GM12878 (cell line): ENCODE data around the gene SENP8. TPM values are rescaled to one million over a fixed set of nuclear protein-coding genes. Genes with fewer than 3 reads are reported as not detected.

Source experiments
- ATAC-seq: fragments of 200-7000 bp; cut with Tn5 transposase; 3 replicates; pipeline ENCODE4 v1.9.1; 2020; ENCODE audit warnings: mild to moderate bottlenecking, moderate library complexity
- BruUV-seq: library from RNA; stranded (reverse); fragments of 400-500 nt; replicated peaks from 2 replicates; lab custom pipeline; 2021; lab: Mats Ljungman, UMichigan
- CTCF ChIA-PET: fragments of 300-600 bp; sonication (Branson Sonifier 250); formaldehyde crosslinking; extraction: SDS; loops from one replicate; lab custom pipeline; 2021; ENCODE audit warnings: inconsistent platforms; lab: Yijun Ruan, JAX
- POLR2A ChIA-PET: fragments of 350-600 bp; formaldehyde crosslinking; extraction: SDS; loops from one replicate; lab custom pipeline; 2021; ENCODE audit warnings: inconsistent platforms; lab: Charles Lee
- RAD21 ChIA-PET: fragments of 300-600 bp; sonication (Branson Sonifier 250); formaldehyde crosslinking; loops from one replicate; lab custom pipeline; 2023; ENCODE audit warnings: antibody characterized with exemption; ENCODE audit not compliant: unreplicated experiment; lab: Charles Lee
- SMC1A ChIA-PET: fragments of 300-600 bp; sonication (Branson Sonifier 250); formaldehyde crosslinking; loops from one replicate; lab custom pipeline; 2023; ENCODE audit not compliant: unreplicated experiment, uncharacterized antibody; lab: Charles Lee
- DNase-seq: peaks from one replicate; pipeline ENCODE4 v3.0.0-alpha.2; 2011; ENCODE audit warnings: low read depth, low spot score
- FAIRE-seq: peaks from 3 replicates; lab custom pipeline; 2011; peaks lifted over from hg19 to GRCh38; lab: Jason Lieb, UNC
- H2AFZ ChIP-seq: 2 replicates; pipeline ENCODE4 v1.6.0; 2011; ENCODE audit warnings: low read depth, low read length, control low read depth; ENCODE audit not compliant: control insufficient read depth
- H3K27ac ChIP-seq: 2 replicates; pipeline ENCODE4 v1.5.1; 2011; ENCODE audit warnings: control low read depth; ENCODE audit not compliant: control insufficient read depth, insufficient read depth
- H3K27me3 ChIP-seq, 2 experiments: replicated peaks in 1 of 2; 2 replicates each; pipeline versions ENCODE4 v1.6.0 to v1.6.1; 2011; ENCODE audit warnings: low read length in 1 of 2; ENCODE audit not compliant: control insufficient read depth in 2 of 2, insufficient read depth in 2 of 2
- H3K36me3 ChIP-seq, 2 experiments: 2 replicates each; pipeline ENCODE4 v1.5.1; 2011; ENCODE audit warnings: low read length in 1 of 2; ENCODE audit not compliant: control insufficient read depth in 2 of 2, insufficient read depth in 2 of 2
- H3K4me1 ChIP-seq: 2 replicates; pipeline ENCODE4 v1.6.1; 2011; ENCODE audit warnings: mild to moderate bottlenecking, low read length, moderate library complexity, mixed read lengths; ENCODE audit not compliant: control insufficient read depth, insufficient read depth
- H3K4me2 ChIP-seq: 2 replicates; pipeline ENCODE4 v1.6.0; 2011; ENCODE audit warnings: control low read depth; ENCODE audit not compliant: control insufficient read depth, insufficient read depth
- H3K4me3 ChIP-seq: fragments of 200-600 bp; sonication (generic); 2 replicates; pipeline ENCODE4 v1.5.1; 2016
- H3K79me2 ChIP-seq: 2 replicates; pipeline ENCODE4 v1.6.0; 2011; ENCODE audit warnings: low read length; ENCODE audit not compliant: control insufficient read depth, insufficient read depth
- H3K9ac ChIP-seq: 2 replicates; pipeline ENCODE4 v1.8.0; 2011; ENCODE audit warnings: low read length, control low read depth, mixed read lengths; ENCODE audit not compliant: control insufficient read depth, insufficient read depth
- H3K9me3 ChIP-seq: replicated peaks from 3 replicates; pipeline ENCODE4 v1.5.1; 2011; ENCODE audit warnings: mild to moderate bottlenecking, low read length; ENCODE audit not compliant: control insufficient read depth, insufficient read depth
- H4K20me1 ChIP-seq: 2 replicates; pipeline ENCODE4 v1.6.0; 2011; ENCODE audit not compliant: control insufficient read depth, insufficient read depth
- CBX3 ChIP-seq: fragments of 200-600 bp; sonication (generic); IDR thresholded peaks from 2 replicates; pipeline ENCODE4 v1.6.1; 2016; ENCODE audit warnings: low read depth, borderline replicate concordance
- CEBPB ChIP-seq, 2 experiments: fragments of 150-350 bp in 1 of 2; IDR thresholded peaks; 2 replicates each; pipeline ENCODE4 v1.6.1; 2012 to 2014; ENCODE audit warnings: low read depth in 2 of 2, low read length in 2 of 2, borderline replicate concordance in 1 of 2, inconsistent platforms in 1 of 2
- E2F8 ChIP-seq: fragments of 450-650 bp; IDR thresholded peaks from 2 replicates; pipeline ENCODE4 v1.6.1; 2018; ENCODE audit warnings: mild to moderate bottlenecking, low read depth, moderate library complexity; ENCODE audit not compliant: partially characterized antibody
- EP300 ChIP-seq, 2 experiments: fragments of 150-350 bp in 1 of 2; IDR thresholded peaks; 2 replicates each; pipeline ENCODE4 v1.6.1; 2011 to 2012; ENCODE audit warnings: low read depth in 2 of 2, low read length in 2 of 2, borderline replicate concordance in 1 of 2, improper control_type of control experiment in 1 of 2, inconsistent platforms in 1 of 2; ENCODE audit not compliant: control insufficient read depth in 1 of 2
- GATAD2B ChIP-seq: fragments of 450-650 bp; conservative IDR thresholded peaks from 2 replicates; pipeline ENCODE4 v1.6.1; 2017; ENCODE audit warnings: low read depth, mild to moderate bottlenecking, moderate library complexity
- KDM1A ChIP-seq: fragments of 200-600 bp; sonication (generic); IDR thresholded peaks from 2 replicates; pipeline ENCODE4 v1.6.1; 2016; ENCODE audit warnings: borderline replicate concordance
- MYC ChIP-seq: IDR thresholded peaks from 2 replicates; pipeline ENCODE4 v1.6.1; 2011; ENCODE audit warnings: mild to moderate bottlenecking, low read length, moderate library complexity, inconsistent platforms; ENCODE audit not compliant: insufficient read depth, insufficient replicate concordance, insufficient read length, severe bottlenecking
- NKRF ChIP-seq: fragments of 450-650 bp; conservative IDR thresholded peaks from 2 replicates; pipeline ENCODE4 v1.6.1; 2017; ENCODE audit warnings: mild to moderate bottlenecking, moderate library complexity
- NR2F1 ChIP-seq: fragments of 450-650 bp; conservative IDR thresholded peaks from 2 replicates; pipeline ENCODE4 v1.6.1; 2017; ENCODE audit warnings: mild to moderate bottlenecking
- PKNOX1 ChIP-seq: fragments of 450-650 bp; IDR thresholded peaks from 2 replicates; pipeline ENCODE4 v1.6.1; 2016; ENCODE audit warnings: mild to moderate bottlenecking
- WRNIP1 ChIP-seq: IDR thresholded peaks from 2 replicates; pipeline ENCODE4 v1.6.1; 2011; ENCODE audit warnings: low read depth, low read length, improper control_type of control experiment, borderline replicate concordance
- WGBS: methylation state at CpG from one replicate; pipeline ENCODE4 v1.1.6; 2016; ENCODE audit warnings: low lambda C conversion rate; ENCODE audit not compliant: insufficient replicate concordance, insufficient coverage; ENCODE audit errors: missing lambda C conversion rate; 5-methylcytosine and 5-hydroxymethylcytosine counted together
- in situ Hi-C: fragments of 300-500 bp; cut with MboI; formaldehyde crosslinking; loops from 9 replicates; pipeline ENCODE4 v1.14.3; 2018; ENCODE audit warnings: mixed read lengths
- intact Hi-C: fragments of 100-400 bp; cut with micrococcal nuclease; formaldehyde crosslinking; loops from one replicate; pipeline ENCODE4 v1.14.2; 2022; ENCODE audit not compliant: unreplicated experiment
- polyA plus RNA-seq, 11 experiments: library from polyadenylated mRNA; depleted of rRNA in 4 of 11; unstranded in 6 of 11; stranded (reverse) in 5 of 11; fragments of >200 nt; fragmentation: Nextera tagmentation in 4 of 11; fragmentation: Illumina TruSeq in 1 of 11; extraction: Ambion mirVana in 4 of 11; extraction: Trizol in 1 of 11; gene quantifications; 1 replicate in 1 of 11; 2 replicates in 10 of 11; pipeline versions ENCODE4 v1.2.1 to v1.2.3, GENCODE V29; 2011 to 2016; ENCODE audit warnings: inconsistent platforms in 2 of 11, missing spikeins in 2 of 11, low read depth in 1 of 11
- total RNA-seq, 4 experiments: library from RNA; depleted of rRNA in 3 of 4; stranded (reverse); fragments of >200 nt in 3 of 4; fragmentation: Illumina TruSeq in 1 of 4; extraction: Trizol in 1 of 4; gene quantifications; 2 replicates each; pipeline versions ENCODE4 v1.2.1 to v1.2.3, GENCODE V29; 2013 to 2021
- TF ChIP-seq, protein P1 (sequence below): fragments of 450-650 bp; formaldehyde crosslinking; IDR thresholded peaks from 2 replicates; pipeline ENCODE4 v1.5.0; 2022; ENCODE audit warnings: mild to moderate bottlenecking, missing genetic modification characterization

The SENP8 gene
- total and polyA plus RNA-seq, 10 of the 15 experiments (the other 5 are each of a cell fraction or from before 2014, with no cell fraction given) = 0.87 to 5.6 (median 2.2) TPM

- Histone ChIP-seq H3K27me3 (no peaks in the 10 kb centered on the region), H3K4me2 (no peak overlapping the region), H2AFZ (no peak overlapping the region), H3K4me3 (no peak overlapping the region), H3K9me3 (no peaks in the 10 kb centered on the region), H4K20me1 (no peaks in the 10 kb centered on the region), H3K36me3 (no peaks in the 10 kb centered on the region), H3K27ac (no peak overlapping the region), H3K79me2 (no peaks in the 10 kb centered on the region), H3K9ac (no peak overlapping the region), H3K4me1 (peaks cover 10% of the 10 kb centered on the region)
- ChIA-PET POLR2A (no interaction called here), RAD21 (no interaction called here), SMC1A (interaction anchor here (0.9 to 1.3 kb wide), 4 partner anchors 10 to 32 kb away, joined by 3 read pairs; partner anchors contain the start of genes MYO9A and SENP8), CTCF (interaction anchor here (1.1 to 3.8 kb wide), 3 partner anchors 10 to 402 kb away, joined by 5 to 13 read pairs (median 5); no protein-coding TSS in a partner anchor)
- intact Hi-C loops = no loop called here
- BruUV-seq = no TSS peak
- in situ Hi-C loops = no loop called here
- 63% methylated on average over 3 of the region's 3 CpGs for WGBS
- ATAC-seq = no peak
- no peak for FAIRE-seq
- no peak for DNase-seq
- TF ChIP-seq NKRF (no peak), KDM1A (no peak), PKNOX1 (no peak), CBX3 (no peak), E2F8 (no peak), EP300 (IDR thresholded peaks at IDR 0.05; ENCODE audit: borderline replicate concordance in 1 of 2, control insufficient read depth in 1 of 2, low read depth in 2 of 2, low read length in 2 of 2) (no peak), NR2F1 (no peak), GATAD2B (no peak), CEBPB (IDR thresholded peaks at IDR 0.05; ENCODE audit: borderline replicate concordance in 1 of 2, low read depth in 2 of 2, low read length in 2 of 2) (no peak), WRNIP1 (no peak), MYC (no peak)
- TF ChIP-seq, protein P1, sequence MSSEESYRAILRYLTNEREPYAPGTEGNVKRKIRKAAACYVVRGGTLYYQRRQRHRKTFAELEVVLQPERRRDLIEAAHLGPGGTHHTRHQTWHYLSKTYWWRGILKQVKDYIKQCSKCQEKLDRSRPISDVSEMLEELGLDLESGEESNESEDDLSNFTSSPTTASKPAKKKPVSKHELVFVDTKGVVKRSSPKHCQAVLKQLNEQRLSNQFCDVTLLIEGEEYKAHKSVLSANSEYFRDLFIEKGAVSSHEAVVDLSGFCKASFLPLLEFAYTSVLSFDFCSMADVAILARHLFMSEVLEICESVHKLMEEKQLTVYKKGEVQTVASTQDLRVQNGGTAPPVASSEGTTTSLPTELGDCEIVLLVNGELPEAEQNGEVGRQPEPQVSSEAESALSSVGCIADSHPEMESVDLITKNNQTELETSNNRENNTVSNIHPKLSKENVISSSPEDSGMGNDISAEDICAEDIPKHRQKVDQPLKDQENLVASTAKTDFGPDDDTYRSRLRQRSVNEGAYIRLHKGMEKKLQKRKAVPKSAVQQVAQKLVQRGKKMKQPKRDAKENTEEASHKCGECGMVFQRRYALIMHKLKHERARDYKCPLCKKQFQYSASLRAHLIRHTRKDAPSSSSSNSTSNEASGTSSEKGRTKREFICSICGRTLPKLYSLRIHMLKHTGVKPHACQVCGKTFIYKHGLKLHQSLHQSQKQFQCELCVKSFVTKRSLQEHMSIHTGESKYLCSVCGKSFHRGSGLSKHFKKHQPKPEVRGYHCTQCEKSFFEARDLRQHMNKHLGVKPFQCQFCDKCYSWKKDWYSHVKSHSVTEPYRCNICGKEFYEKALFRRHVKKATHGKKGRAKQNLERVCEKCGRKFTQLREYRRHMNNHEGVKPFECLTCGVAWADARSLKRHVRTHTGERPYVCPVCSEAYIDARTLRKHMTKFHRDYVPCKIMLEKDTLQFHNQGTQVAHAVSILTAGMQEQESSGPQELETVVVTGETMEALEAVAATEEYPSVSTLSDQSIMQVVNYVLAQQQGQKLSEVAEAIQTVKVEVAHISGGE = no peak
Observed at GRCh38 chr15:72146221-72146620, 28.0 kb downstream of the SENP8 start.
